Sigmoid colon (tissue), 4 donors: ENCODE measurements around the gene ISYNA1.

Experiments
- POLR2A ChIP-seq, 2 donors: fragments of 450-650 bp; IDR thresholded peaks; one replicate each; pipeline ENCODE4 v1.6.1; 2016; ENCODE audit warnings: antibody characterized with exemption in 2 of 2, mild to moderate bottlenecking in 2 of 2, moderate library complexity in 2 of 2
- POLR2AphosphoS5 ChIP-seq, 4 donors: sonication (generic); formaldehyde crosslinking; IDR thresholded peaks; one replicate each; pipeline ENCODE4 v1.6.1; 2017; ENCODE audit warnings: antibody characterized with exemption in 4 of 4
- TF ChIP-seq, protein P1 (sequence below), 4 experiments: fragments of 450-650 bp in 3 of 4; fragments of 200-600 bp in 1 of 4; IDR thresholded peaks; one replicate each; pipeline ENCODE4 v1.5.1; 2016 to 2019; ENCODE audit warnings: antibody characterized with exemption in 4 of 4, mild to moderate bottlenecking in 3 of 4, moderate library complexity in 2 of 4

DNA sequence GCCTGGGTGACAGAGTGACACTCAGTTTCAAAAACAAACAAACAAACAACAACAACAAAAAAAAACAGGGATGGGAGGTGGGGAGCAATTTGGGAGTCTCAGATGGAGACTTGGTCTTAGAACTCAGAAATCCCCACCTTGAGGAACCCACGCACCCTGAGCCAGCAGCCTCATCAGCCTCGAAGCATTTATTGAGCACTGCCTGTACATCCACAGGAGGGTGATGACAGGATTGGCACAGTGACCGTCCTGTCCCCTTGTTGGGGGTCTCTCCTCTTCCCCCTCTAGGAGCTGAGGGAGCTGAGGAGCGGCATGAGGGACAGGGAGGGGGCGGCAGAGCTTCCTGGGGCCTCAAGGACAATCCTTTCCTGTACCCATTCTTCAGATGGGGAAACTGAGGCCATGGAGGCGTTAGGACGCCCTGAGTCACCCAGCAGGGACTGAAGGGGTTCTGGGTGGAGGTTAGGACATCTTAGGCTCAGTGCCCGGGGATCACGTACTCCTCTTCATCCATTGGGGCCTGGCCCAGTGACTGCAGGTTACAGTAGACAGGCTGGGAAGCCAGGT lies 46.3 kb downstream of the ISYNA1 start:
- TF ChIP-seq, protein P1, sequence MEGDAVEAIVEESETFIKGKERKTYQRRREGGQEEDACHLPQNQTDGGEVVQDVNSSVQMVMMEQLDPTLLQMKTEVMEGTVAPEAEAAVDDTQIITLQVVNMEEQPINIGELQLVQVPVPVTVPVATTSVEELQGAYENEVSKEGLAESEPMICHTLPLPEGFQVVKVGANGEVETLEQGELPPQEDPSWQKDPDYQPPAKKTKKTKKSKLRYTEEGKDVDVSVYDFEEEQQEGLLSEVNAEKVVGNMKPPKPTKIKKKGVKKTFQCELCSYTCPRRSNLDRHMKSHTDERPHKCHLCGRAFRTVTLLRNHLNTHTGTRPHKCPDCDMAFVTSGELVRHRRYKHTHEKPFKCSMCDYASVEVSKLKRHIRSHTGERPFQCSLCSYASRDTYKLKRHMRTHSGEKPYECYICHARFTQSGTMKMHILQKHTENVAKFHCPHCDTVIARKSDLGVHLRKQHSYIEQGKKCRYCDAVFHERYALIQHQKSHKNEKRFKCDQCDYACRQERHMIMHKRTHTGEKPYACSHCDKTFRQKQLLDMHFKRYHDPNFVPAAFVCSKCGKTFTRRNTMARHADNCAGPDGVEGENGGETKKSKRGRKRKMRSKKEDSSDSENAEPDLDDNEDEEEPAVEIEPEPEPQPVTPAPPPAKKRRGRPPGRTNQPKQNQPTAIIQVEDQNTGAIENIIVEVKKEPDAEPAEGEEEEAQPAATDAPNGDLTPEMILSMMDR (IDR thresholded peaks at IDR 0.05) = no peak
- TF ChIP-seq POLR2AphosphoS5 (IDR thresholded peaks at IDR 0.05) (no peak), POLR2A (IDR thresholded peaks at IDR 0.05) (no peak)
